ENCODE results near the gene MYO19. TPM values are rescaled to one million over a fixed set of nuclear protein-coding genes. Genes with fewer than 3 reads are reported as not detected.

The MYO19 gene
- total RNA-seq, 1 donor from 2014 or later = 40.7 TPM

DNA sequence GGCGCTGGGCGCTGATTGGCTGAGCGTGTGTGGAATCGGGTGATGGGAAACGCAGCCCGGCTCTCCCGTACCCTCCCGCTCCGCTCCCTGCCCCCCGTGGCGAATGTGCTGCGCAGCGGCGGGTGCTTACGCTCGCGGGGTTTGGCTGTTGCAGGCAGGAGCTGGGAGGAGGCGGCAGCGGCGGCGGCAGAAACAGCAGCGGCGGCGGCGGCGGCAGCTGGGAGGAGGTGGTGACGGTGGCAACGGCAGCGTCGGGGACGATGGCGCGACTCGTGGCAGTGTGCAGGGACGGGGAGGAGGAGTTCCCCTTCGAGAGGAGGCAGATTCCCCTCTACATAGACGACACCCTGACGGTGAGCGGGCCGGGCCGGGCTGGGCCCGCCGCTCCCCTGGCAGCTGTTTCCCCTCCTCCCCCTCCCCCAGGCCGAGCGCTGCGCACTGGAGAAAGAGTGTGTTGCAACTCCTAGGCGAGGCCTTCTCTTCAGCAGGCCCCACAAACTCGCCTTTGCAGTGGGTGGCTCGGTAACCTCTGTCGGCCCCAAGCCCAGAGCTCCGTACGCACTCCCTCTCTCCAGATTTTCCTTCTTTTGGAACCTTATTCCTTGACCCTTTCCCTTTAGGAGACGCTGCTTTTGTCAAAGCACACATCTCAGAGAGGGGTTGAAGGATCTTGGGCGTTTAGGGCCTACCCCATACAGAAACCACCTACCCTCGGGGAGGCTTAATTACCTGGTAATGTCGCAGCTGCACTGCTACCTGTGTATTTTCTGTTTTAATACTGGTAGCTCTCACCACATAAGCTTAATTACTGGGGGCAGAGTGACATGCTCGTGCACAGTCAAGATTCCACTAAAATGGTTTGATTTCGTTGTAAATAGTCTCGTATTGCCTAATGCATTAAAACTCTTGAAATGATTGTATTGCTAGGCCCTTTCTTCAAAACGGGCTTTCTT is 11.1 kb upstream of the MYO19 start:
- Histone ChIP-seq H3K27me3 (no peaks in the 10 kb centered on the region), H3K4me3 (peak overlapping the region; percentile 95 to 98), H3K4me1 (peaks cover 16 to 35% of the 10 kb centered on the region in 2 donors), H3K27ac (peak overlapping the region; percentile 99 to 100), H3K36me3 (peaks cover 0 to 5% of the 10 kb centered on the region in 2 donors), H3K9me3 (no peaks in the 10 kb centered on the region)
- DNase-seq (ENCODE audit: low spot score in 2 of 2) = peak; percentile 94 to 98
- TF ChIP-seq, protein P1, sequence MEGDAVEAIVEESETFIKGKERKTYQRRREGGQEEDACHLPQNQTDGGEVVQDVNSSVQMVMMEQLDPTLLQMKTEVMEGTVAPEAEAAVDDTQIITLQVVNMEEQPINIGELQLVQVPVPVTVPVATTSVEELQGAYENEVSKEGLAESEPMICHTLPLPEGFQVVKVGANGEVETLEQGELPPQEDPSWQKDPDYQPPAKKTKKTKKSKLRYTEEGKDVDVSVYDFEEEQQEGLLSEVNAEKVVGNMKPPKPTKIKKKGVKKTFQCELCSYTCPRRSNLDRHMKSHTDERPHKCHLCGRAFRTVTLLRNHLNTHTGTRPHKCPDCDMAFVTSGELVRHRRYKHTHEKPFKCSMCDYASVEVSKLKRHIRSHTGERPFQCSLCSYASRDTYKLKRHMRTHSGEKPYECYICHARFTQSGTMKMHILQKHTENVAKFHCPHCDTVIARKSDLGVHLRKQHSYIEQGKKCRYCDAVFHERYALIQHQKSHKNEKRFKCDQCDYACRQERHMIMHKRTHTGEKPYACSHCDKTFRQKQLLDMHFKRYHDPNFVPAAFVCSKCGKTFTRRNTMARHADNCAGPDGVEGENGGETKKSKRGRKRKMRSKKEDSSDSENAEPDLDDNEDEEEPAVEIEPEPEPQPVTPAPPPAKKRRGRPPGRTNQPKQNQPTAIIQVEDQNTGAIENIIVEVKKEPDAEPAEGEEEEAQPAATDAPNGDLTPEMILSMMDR (IDR thresholded peaks at IDR 0.05) = no peak
- intact Hi-C loops (cut with DNase I) = loop anchor here (1.0 to 5.0 kb wide), 3 partner anchors 45 to 812 kb away; partner anchors contain the start of genes AATF and DHRS11

DNA sequence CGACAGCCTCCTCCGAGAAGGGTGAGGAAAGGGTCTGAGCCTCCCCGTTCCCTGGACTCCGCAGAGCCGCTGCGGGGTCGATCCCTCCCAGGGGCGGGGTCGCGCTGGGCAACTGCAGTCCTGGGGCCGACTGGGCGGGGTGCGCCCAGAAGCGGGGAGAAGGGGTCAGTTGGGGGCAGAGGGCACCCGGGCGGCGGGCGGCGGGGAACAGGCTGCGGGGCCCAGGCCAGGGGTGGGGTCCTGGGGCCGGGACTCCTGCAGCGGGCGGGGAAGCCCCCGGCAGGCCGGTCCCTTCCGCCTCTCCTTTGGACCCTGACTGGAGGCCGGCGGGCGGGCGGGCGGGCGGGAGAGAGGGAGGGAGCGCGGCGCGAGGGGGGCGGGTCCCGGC is 10.4 kb upstream of the MYO19 start:
- Histone ChIP-seq H3K27ac (peak overlapping the region; percentile 99 to 100), H3K9me3 (no peaks in the 10 kb centered on the region), H3K4me3 (peak overlapping the region; percentile 95 to 98), H3K4me1 (peaks cover 16 to 34% of the 10 kb centered on the region in 2 donors), H3K27me3 (no peaks in the 10 kb centered on the region), H3K36me3 (peaks cover 0 to 5% of the 10 kb centered on the region in 2 donors)
- no peak for DNase-seq (ENCODE audit: low spot score in 2 of 2)
- intact Hi-C loops (cut with DNase I) = loop anchor here (1.0 to 5.0 kb wide), 3 partner anchors 46 to 812 kb away; partner anchors contain the start of genes AATF and DHRS11
- TF ChIP-seq, protein P1 (IDR thresholded peaks at IDR 0.05) = no peak

DNA sequence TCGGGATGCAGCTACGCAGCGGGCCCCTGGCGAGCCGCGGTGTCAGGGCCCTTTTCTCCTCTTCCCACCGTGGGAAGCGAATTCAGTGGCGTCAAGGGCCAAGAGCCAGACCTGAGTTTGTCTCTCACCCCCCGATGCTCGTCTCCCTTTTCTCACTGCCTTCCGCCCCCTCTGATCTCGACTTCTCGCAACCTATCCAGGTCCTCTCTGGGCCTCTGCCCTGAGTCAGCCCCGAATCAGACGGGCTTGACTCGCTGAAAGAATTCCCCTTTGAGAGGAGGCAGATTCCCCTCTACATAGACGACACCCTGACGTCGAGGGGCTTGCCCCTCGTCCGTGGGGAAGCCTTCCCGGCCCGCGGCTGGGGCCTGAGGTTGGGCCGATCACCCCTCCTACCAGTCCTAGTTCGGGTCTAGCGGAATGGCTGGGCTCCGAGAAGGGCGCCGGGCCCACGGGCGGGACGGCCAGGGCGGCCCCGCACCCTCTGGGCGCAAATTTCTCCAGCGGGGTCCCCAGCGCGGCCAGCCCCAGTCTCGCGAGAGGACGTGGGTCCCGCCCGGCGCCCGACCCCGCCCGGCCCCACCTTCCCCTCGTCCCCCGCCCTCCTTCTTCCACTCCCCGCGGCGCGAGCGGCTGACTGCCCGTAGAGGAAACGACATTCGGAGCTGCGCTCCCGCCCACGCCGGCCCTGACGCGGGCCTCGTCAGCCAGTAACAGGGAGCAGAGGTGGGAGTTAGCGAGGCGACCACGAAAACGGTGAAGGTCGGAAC is 9.8 kb upstream of the MYO19 start, which contains the start of gene GGNBP2:
Gene GGNBP2, plus strand, starts transcription at position 613 of the 770 bp plus-strand sequence. CDS start 806 bp downstream, outside the sequence.
- peaks cover 0 to 5% of the 10 kb centered on the region in 2 donors for H3K36me3 ChIP-seq
- peak; percentile 47 to 93 for DNase-seq (ENCODE audit: low spot score in 2 of 2)
- H3K9me3 ChIP-seq = no peaks in the 10 kb centered on the region
- TF ChIP-seq, protein P1 (IDR thresholded peaks at IDR 0.05) = peak in 1 of 3 experiments; percentile 3
- H3K4me3 ChIP-seq = peak within 1 kb of the TSS; percentile 95 to 98
- peaks cover 16 to 32% of the 10 kb centered on the region in 2 donors for H3K4me1 ChIP-seq
- peak within 1 kb of the TSS; percentile 99 to 100 for H3K27ac ChIP-seq
- H3K27me3 ChIP-seq = no peaks in the 10 kb centered on the region
- intact Hi-C loops (cut with DNase I) = loop anchor here (1.0 to 5.0 kb wide), 5 partner anchors 9 to 813 kb away; partner anchors contain the start of genes AATF, DHRS11 and MRM1

DNA sequence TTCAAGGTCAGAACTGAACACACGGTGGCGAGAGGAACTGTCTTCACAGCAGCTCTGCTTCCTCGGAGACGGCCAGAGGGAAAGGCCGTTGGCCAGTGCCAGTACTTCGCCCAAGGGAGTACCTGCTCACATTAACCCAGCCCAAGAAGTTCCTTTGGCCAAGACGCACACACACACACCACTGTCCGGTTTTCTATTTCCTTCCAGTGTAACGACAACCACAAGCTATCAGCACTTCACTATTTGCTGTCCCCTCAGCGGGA is 9.3 kb upstream of the MYO19 start:
- Histone ChIP-seq H3K4me3 (peak overlapping the region; percentile 95 to 98), H3K27me3 (no peaks in the 10 kb centered on the region), H3K27ac (peak overlapping the region; percentile 99 to 100), H3K36me3 (peaks cover 0 to 5% of the 10 kb centered on the region in 2 donors), H3K4me1 (peaks cover 16 to 30% of the 10 kb centered on the region in 2 donors), H3K9me3 (no peaks in the 10 kb centered on the region)
- TF ChIP-seq, protein P1 (IDR thresholded peaks at IDR 0.05) = peak in 1 of 3 experiments; percentile 4
- intact Hi-C loops (cut with DNase I) = loop anchor here (1.0 to 2.0 kb wide), 3 partner anchors 9 to 57 kb away; partner anchors contain the start of genes DHRS11 and MRM1
- DNase-seq (ENCODE audit: low spot score in 2 of 2) = peak in 1 of 2 donors; percentile 68

DNA sequence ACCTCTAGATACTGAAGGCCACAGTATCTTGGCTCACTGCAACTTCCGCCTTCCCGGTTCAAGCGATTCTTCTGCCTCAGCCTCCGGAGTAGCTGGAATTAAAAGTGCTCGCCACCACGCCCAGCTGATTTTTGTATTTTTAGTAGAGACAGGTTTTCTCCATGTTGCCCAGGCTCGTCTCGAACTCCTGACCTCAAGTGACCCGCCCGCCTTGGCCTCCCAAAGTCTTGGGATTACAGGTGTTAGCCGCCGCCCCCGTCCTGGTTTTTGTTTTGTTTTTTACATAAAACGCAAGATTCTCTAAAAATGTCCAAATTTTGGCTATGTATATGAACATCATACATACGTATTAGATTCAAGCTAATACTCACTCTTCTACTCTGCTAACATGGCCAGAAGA is 8.1 kb upstream of the MYO19 start:
- no peak overlapping the region for H3K27ac ChIP-seq
- H3K27me3 ChIP-seq = no peaks in the 10 kb centered on the region
- intact Hi-C loops (cut with DNase I) = no loop called here

More for the DNA sequence above, 8.1 kb upstream of the MYO19 start:
- DNase-seq (ENCODE audit: low spot score in 2 of 2) = no peak
- TF ChIP-seq, protein P1 (IDR thresholded peaks at IDR 0.05) = no peak
- H3K4me3 ChIP-seq = no peak overlapping the region
- H3K36me3 ChIP-seq = peaks cover 0 to 5% of the 10 kb centered on the region in 2 donors
- H3K9me3 ChIP-seq = no peaks in the 10 kb centered on the region
- peaks cover 16 to 26% of the 10 kb centered on the region in 2 donors for H3K4me1 ChIP-seq

Data from ascending aorta (tissue), 2 donors.